HG02970 (cell line): Measurements from ENCODE around the gene WDR74.
A peak's percentile ranks its signal among the peaks of the same experiment; 100 is the strongest.
"Not testable (repeated sequence)": the region's sequence is repeated elsewhere in the genome, so short reads cannot be mapped to it uniquely, and the experiment has no call there.

Experiments used
- ATAC-seq: cut with Tn5 transposase; IDR thresholded peaks from one replicate; pipeline ENCODE4 v1.9.1; 2021; ENCODE audit warnings: mild to moderate bottlenecking, moderate library complexity, moderate number of reproducible peaks; ENCODE audit not compliant: unreplicated experiment, low FRiP score

WDR74 gene

GRCh38 chr11:62842171-62842741 lies 2.9 kb upstream of the WDR74 start:
- ATAC-seq, result no peak

DNA sequence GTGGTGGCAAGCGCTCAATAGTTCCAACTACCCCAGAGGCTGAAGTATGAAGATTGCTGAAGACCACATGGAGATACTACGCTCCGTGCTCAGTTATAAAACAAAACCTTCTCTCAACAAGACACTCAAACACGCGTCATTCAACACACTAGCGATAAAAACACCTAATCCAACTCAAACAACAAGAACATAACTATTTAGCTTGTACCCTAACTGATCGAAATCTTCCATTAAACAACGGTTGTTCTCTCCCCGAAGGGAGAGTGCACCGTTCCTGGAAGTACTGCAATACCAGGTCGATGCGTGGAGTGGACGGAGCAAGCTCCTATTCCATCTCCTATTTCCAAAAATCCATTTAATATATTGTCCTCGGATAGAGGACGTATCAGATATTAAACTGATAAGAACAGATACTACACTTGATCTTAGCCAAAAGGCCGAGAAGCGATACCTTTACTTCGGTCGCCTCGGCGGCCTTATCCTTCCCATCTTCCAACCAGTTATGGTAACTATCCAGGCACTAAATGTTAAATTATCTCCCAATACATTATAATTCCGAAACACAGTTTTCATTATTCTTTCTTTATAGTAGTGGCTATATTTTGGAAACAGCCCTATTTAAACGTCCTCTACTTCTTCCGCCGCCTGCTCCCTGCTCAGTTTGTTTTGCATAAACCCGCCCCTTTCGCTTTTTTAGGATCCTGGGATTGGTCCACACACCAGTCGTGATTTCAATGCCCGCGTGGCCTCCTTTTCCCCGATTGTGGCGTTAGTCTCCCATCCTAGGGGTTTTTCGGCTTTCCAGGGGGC lies 2.2 kb upstream of the WDR74 start:
- peak; percentile 50 for ATAC-seq

GRCh38 chr11:62840721-62841360 lies 1.5 kb upstream of the WDR74 start:
- peak; percentile 16 for ATAC-seq

GRCh38 chr11:62835336-62835735 lies 4.1 kb downstream of the WDR74 start:
- ATAC-seq, result no peak

- no peak for ATAC-seq
Observed at GRCh38 chr11:62832336-62833234, 6.8 kb downstream of the WDR74 start, which contains the start of gene TEX54. Gene TEX54, minus strand, starts transcription at chr11:62832841.

DNA sequence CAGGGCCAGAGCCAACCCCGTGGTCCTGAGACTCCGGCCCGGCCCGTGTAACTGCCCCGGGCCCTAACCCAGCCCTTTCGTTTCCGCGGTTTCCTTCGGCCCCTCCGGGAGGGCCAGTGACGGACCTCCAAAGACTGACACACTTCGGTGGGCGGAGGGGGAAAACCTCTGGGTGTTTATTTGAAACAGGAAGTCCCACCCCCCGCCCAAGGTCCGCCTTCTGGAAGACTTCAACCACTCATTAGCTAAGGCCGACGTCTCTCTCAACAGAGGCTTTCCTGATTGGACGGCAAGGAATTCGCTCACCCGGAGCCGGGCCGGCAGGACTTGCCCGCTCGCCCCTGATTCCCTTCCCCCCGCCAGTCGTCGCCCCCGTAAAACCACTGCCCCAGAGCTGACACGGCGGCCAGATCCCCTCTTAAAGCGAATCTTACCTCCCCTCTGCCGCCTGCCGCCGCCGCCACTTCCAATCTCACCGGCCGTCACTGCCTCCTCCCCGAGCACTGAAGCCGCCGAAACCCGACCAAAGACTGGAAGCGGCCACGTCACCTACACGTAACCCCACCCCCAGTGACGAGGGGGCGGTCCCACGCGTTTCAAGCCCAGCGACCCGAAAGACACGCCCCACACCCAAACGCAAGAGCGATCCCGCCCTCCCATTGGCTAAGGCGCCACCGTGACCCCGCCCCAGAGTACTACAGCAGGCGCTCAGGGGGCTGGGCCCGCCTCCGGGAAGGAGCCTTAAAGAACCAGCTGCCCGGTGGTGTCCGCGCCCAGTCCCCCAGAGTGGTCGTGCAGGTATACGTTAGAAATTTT lies 7.7 kb downstream of the WDR74 start, which contains the start of gene STX5:
TSS of gene STX5 (minus strand) at position 532 of the 816 bp plus-strand sequence. CDS start 808 bp downstream, outside the sequence.
- peak; percentile 81 for ATAC-seq

GRCh38 chr11:62830904-62831519 lies 8.4 kb downstream of the WDR74 start:
- ATAC-seq, result no peak

DNA sequence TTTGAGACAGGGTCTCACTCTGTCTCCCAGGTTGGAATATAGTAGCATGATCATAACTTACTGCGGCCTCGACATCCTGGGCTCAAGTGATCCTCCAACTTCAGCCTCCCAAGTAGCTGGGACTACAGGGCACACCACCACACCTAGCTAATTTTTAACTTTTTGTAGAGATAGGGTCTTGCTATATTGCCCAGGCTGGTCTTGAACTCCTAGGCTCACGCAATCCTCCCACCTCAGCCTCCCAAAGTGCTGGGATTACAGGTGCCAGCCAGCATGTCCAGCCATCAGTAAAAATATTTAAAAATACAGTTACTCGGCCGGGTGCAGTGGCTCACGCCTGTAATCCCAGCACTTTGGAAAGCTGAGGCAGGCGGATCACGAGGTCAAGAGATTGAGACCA lies 11.3 kb downstream of the WDR74 start:
- ATAC-seq, result not testable (repeated sequence)

- no peak for ATAC-seq
Observed at GRCh38 chr11:62823677-62824076, 15.7 kb downstream of the WDR74 start.

- no peak for ATAC-seq
Observed at GRCh38 chr11:62817129-62817528, 22.3 kb downstream of the WDR74 start.

- ATAC-seq, result no peak
Observed at GRCh38 chr11:62816557-62816956, 22.8 kb downstream of the WDR74 start.

- no peak for ATAC-seq
Observed at GRCh38 chr11:62811659-62812058, 27.7 kb downstream of the WDR74 start.

DNA sequence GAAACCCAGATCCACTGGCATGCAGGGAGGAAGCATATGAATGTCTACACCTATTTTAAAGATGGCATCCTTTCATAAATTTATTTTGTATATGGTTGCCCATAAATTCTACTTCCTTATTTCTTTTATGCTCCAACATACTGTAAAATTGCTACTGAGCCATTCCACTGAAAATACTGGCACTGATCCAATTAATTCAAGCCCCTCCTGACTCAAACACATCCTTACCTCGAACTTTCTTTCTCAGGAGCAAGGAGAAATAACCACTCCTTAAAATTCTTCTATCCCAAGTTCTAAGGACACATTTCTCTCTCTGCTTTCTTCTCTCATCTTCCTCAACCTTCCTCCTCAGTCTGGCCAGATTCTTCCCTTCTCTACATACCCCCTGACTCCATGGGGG lies 28.6 kb downstream of the WDR74 start:
- ATAC-seq, result no peak

DNA sequence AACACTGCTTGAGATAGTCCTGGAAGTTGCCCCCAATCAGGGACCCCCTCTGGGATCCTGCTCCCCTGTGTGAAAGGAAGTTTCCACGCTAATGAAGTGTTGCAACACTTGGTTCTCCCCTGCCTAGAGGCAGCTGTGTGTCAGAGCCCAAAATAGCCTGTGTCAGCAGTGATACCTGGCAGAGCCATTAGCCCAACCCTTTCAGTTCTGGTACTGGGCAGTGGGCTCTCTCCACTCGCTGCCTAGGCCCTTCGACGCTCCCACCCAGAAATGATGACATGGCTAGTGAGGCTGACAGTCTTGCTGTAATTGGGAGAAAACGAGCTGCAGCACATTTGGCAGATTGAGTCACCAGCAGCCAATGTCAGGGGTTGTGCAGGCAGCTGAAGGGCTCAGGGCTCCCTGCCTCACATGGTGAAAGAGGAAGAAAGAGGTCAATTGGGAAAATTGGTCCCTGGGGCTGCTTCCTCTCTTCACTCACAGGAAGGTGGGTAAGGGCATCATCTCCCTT lies 32.7 kb downstream of the WDR74 start:
- ATAC-seq, result no peak

GRCh38 chr11:62805961-62806441 lies 33.4 kb downstream of the WDR74 start:
- ATAC-seq, result peak; percentile 3

DNA sequence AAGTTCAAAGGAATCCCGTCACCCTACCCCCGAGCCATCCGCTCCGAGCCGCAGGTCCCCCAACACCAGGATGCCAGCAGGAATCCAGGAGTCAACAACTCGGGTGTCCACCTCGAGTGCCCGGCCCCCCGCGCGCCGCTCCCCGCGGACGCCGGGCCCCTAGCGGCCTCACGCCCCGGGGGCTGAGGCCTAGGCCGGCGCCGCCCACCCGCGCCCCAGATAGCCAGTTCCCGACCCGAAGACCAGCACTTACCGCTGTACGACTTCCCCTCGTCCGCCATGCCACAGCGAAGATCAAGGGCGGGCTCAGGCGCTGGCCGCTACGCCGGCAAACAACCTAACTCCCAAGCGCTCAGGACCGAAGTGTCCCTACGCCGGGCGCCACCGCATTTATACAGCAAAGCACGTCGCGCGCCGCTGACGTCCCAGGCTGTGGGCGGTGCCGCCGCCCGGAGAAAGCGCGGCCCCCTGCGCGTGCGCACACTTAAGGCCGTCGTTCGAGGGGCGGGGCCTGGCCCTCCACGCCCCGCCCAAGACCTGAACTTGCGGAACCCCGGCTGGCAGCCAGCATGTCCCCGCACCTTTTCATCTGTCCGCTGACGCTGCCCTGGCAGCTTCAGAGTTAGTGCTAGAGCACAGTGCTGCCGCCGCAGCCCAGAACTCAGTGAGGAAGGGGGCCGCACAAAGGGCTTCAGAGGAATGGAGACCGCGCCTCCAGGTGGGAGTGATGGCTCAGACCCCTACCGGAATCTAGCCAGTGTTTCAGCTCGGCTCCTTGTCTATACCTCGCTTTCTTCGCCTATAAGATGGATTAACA lies 34.1 kb downstream of the WDR74 start, which contains the start of gene NXF1:
TSS of gene NXF1 (minus strand) at position 365 of the 817 bp plus-strand sequence. CDS start at position 281, 84 bp downstream.
- peak; percentile 92 for ATAC-seq

GRCh38 chr11:62804310-62805075 lies 34.9 kb downstream of the WDR74 start:
- ATAC-seq, result no peak
